Stimulated activated CD4-positive, alpha-beta T cell treated with anti-CD3 and anti-CD28 coated beads, TNF-alpha, amount 100 ng/mL, for 1 hour (primary cell): Measurements from ENCODE around the gene VEGFC.

Experiments used
- DNase-seq, 3 donors: peaks; one replicate each; pipeline ENCODE4 v3.0.0-alpha.2; 2020; ENCODE audit warnings: low read depth in 3 of 3, low spot score in 1 of 3

Gene VEGFC

GRCh38 chr4:176762661-176763308 is 29.9 kb downstream of the VEGFC start:
- no peak for DNase-seq

- no peak for DNase-seq
Observed at GRCh38 chr4:176761872-176762271, 30.9 kb downstream of the VEGFC start.

- DNase-seq: no peak
Observed at GRCh38 chr4:176760471-176760870, 32.3 kb downstream of the VEGFC start.

GRCh38 chr4:176758731-176759130 is 34.0 kb downstream of the VEGFC start:
- DNase-seq: no peak

- DNase-seq: no peak
Observed at GRCh38 chr4:176758323-176758722, 34.4 kb downstream of the VEGFC start.

- no peak for DNase-seq
Observed at GRCh38 chr4:176755613-176756012, 37.1 kb downstream of the VEGFC start.

- DNase-seq: no peak
Observed at GRCh38 chr4:176755001-176755400, 37.7 kb downstream of the VEGFC start.

- DNase-seq: no peak
Observed at GRCh38 chr4:176753049-176753448, 39.7 kb downstream of the VEGFC start.

GRCh38 chr4:176752191-176752749 is 40.5 kb downstream of the VEGFC start:
- DNase-seq: no peak

GRCh38 chr4:176751061-176751460 is 41.7 kb downstream of the VEGFC start:
- no peak for DNase-seq

- DNase-seq: no peak
Observed at GRCh38 chr4:176746846-176747245, 45.9 kb downstream of the VEGFC start.

GRCh38 chr4:176745902-176746301 is 46.8 kb downstream of the VEGFC start:
- DNase-seq: no peak

GRCh38 chr4:176744091-176744490 is 48.6 kb downstream of the VEGFC start:
- no peak for DNase-seq

GRCh38 chr4:176742211-176742610 is 50.5 kb downstream of the VEGFC start:
- DNase-seq: no peak

GRCh38 chr4:176741253-176741652 is 51.5 kb downstream of the VEGFC start:
- DNase-seq: no peak

- no peak for DNase-seq
Observed at GRCh38 chr4:176735300-176735699, 57.4 kb downstream of the VEGFC start.

GRCh38 chr4:176734461-176734860 is 58.3 kb downstream of the VEGFC start:
- no peak for DNase-seq

GRCh38 chr4:176729489-176729888 is 63.2 kb downstream of the VEGFC start:
- no peak for DNase-seq

GRCh38 chr4:176726803-176727202 is 65.9 kb downstream of the VEGFC start:
- no peak for DNase-seq

- DNase-seq: no peak
Observed at GRCh38 chr4:176721459-176721858, 71.3 kb downstream of the VEGFC start.

- DNase-seq: no peak
Observed at GRCh38 chr4:176718881-176719280, 73.8 kb downstream of the VEGFC start.

GRCh38 chr4:176717237-176717636 is 75.5 kb downstream of the VEGFC start:
- DNase-seq: no peak

GRCh38 chr4:176709417-176709816 is 83.3 kb downstream of the VEGFC start:
- DNase-seq: no peak
